WTC11 (cell line): ENCODE results near the gene ARHGEF12. TPM values are rescaled to one million over a fixed set of nuclear protein-coding genes. Genes with fewer than 3 reads are reported as not detected.

Experiments used
- ATAC-seq: fragments of 200-7000 bp; cut with Tn5 transposase; 2 replicates; pipeline ENCODE4 v1.10.0; 2021; ENCODE audit warnings: mild to moderate bottlenecking, moderate library complexity
- CTCF ChIA-PET: fragments of 300-600 bp; sonication (Branson Sonifier 250); formaldehyde crosslinking; loops from one replicate; lab custom pipeline; 2021; ENCODE audit warnings: antibody characterized with exemption; lab: Charles Lee
- POLR2A ChIA-PET: fragments of 350-600 bp; sonication (Branson Sonifier 250); formaldehyde crosslinking; loops from one replicate; lab custom pipeline; 2021; ENCODE audit warnings: antibody characterized with exemption; lab: Charles Lee
- DNase-seq: peaks from one replicate; pipeline ENCODE4 v3.0.0; 2021; ENCODE audit warnings: low spot score
- H3K27ac Mint-ChIP-seq: 2 replicates; pipeline ENCODE4 v1.8.0; 2021; ENCODE audit warnings: mixed read lengths
- H3K27me3 Mint-ChIP-seq: 2 replicates; pipeline ENCODE4 v1.8.0; 2021; ENCODE audit warnings: low read depth, mild to moderate bottlenecking, moderate library complexity, mixed read lengths
- H3K36me3 Mint-ChIP-seq: 2 replicates; pipeline ENCODE4 v1.8.0; 2021; ENCODE audit warnings: mixed read lengths
- H3K4me1 Mint-ChIP-seq: 2 replicates; pipeline ENCODE4 v1.8.0; 2022; ENCODE audit warnings: mixed read lengths
- H3K4me3 Mint-ChIP-seq: 2 replicates; pipeline ENCODE4 v1.8.0; 2021; ENCODE audit warnings: mild to moderate bottlenecking, moderate library complexity, mixed read lengths
- H3K9me3 Mint-ChIP-seq: 2 replicates; pipeline ENCODE4 v1.8.0; 2021; ENCODE audit warnings: mixed read lengths
- CBFB ChIP-seq: sonication (generic); formaldehyde crosslinking; IDR thresholded peaks from 2 replicates; pipeline ENCODE4 v1.8.1; 2022; ENCODE audit warnings: mild to moderate bottlenecking, low read depth, missing genetic modification reagents
- E2F4 ChIP-seq: sonication (generic); formaldehyde crosslinking; IDR thresholded peaks from 2 replicates; pipeline ENCODE4 v1.8.1; 2022; ENCODE audit warnings: low read depth, mild to moderate bottlenecking, moderate library complexity, missing genetic modification reagents, borderline replicate concordance
- FOXK1 ChIP-seq: sonication (generic); formaldehyde crosslinking; IDR thresholded peaks from 2 replicates; pipeline ENCODE4 v1.8.0; 2022; ENCODE audit warnings: mild to moderate bottlenecking, moderate library complexity, missing genetic modification reagents
- FOXP4 ChIP-seq: sonication (generic); formaldehyde crosslinking; IDR thresholded peaks from 2 replicates; pipeline ENCODE4 v1.8.0; 2022; ENCODE audit warnings: mild to moderate bottlenecking, missing genetic modification reagents
- PREB ChIP-seq: sonication (generic); formaldehyde crosslinking; IDR thresholded peaks from 2 replicates; pipeline ENCODE4 v1.8.1; 2022; ENCODE audit warnings: mild to moderate bottlenecking, missing genetic modification reagents, moderate library complexity, borderline replicate concordance
- STAT6 ChIP-seq: sonication (generic); formaldehyde crosslinking; conservative IDR thresholded peaks from 2 replicates; pipeline ENCODE4 v1.8.1; 2023; ENCODE audit warnings: mild to moderate bottlenecking, low read depth, missing genetic modification reagents, moderate library complexity
- TEAD4 ChIP-seq: sonication (generic); formaldehyde crosslinking; IDR thresholded peaks from 2 replicates; pipeline ENCODE4 v1.8.0; 2022; ENCODE audit warnings: mild to moderate bottlenecking, missing genetic modification reagents
- USF1 ChIP-seq: sonication (generic); formaldehyde crosslinking; IDR thresholded peaks from 2 replicates; pipeline ENCODE4 v1.8.0; 2022; ENCODE audit warnings: mild to moderate bottlenecking, missing genetic modification reagents
- ZNF121 ChIP-seq: sonication (generic); formaldehyde crosslinking; IDR thresholded peaks from 2 replicates; pipeline ENCODE4 v1.8.0; 2023; ENCODE audit warnings: missing genetic modification reagents
- ZNF263 ChIP-seq: sonication (generic); formaldehyde crosslinking; IDR thresholded peaks from 2 replicates; pipeline ENCODE4 v1.8.1; 2022; ENCODE audit warnings: low read depth, mild to moderate bottlenecking, moderate library complexity, missing genetic modification reagents
- total RNA-seq: library from RNA; stranded (reverse); gene quantifications from 3 replicates; pipeline ENCODE4 v1.2.3, GENCODE V29; 2021
- TF ChIP-seq, protein P1 (sequence below): sonication (generic); formaldehyde crosslinking; IDR thresholded peaks from 2 replicates; pipeline ENCODE4 v1.8.0; 2023; ENCODE audit warnings: mild to moderate bottlenecking, missing genetic modification reagents
- TF ChIP-seq, protein P2 (sequence below): sonication (generic); formaldehyde crosslinking; conservative IDR thresholded peaks from 2 replicates; pipeline ENCODE4 v1.8.1; 2022; ENCODE audit warnings: mild to moderate bottlenecking, missing genetic modification reagents

The ARHGEF12 gene
- total RNA-seq, 1 experiment from 2014 or later = 35.8 TPM

DNA sequence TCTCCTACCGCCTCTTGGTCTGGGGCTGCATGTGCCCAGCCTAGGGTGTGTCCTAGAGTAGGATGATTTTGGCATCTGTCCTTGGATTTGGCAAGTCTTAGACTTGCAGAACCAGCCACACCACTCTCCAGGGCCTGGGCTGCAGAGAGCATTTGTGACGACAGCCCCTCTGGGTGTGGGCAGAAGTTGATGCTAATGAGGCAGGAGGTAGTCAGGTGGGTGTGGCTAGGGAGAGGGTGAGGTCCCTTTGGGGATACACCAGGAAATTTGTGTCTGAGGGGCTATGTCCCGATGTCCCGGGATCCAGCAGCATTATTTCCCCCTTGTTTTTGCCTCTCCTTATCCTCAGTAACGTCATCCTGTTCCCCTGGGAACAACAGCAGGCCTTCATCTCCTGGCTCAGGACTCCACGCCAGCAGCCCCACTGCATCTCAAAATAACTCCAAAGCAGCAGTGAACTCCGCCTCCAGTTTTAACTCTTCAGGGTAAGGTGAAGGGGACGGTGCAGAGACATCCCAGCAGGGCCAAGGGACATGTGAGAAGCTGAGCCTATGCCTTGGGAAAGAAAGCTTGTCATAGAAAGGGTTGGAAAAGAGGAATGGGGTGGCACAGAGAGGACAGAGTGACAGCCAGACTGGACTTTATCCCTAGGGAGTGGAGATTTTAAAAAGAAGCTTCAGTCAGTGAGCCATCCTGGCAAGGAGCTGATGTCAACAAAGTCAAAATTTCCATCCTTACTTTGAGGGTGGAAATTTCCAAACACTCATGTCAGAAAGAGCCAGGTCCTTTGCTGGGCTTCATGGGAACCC lies 19.1 kb upstream of the ARHGEF12 start (continued):
- TF ChIP-seq FOXP4 (no peak), PREB (CRISPR knock-in tag) (no peak), ZNF121 (CRISPR knock-in tag) (no peak), TEAD4 (no peak), E2F4 (CRISPR knock-in tag) (no peak)
- TF ChIP-seq, protein P1, sequence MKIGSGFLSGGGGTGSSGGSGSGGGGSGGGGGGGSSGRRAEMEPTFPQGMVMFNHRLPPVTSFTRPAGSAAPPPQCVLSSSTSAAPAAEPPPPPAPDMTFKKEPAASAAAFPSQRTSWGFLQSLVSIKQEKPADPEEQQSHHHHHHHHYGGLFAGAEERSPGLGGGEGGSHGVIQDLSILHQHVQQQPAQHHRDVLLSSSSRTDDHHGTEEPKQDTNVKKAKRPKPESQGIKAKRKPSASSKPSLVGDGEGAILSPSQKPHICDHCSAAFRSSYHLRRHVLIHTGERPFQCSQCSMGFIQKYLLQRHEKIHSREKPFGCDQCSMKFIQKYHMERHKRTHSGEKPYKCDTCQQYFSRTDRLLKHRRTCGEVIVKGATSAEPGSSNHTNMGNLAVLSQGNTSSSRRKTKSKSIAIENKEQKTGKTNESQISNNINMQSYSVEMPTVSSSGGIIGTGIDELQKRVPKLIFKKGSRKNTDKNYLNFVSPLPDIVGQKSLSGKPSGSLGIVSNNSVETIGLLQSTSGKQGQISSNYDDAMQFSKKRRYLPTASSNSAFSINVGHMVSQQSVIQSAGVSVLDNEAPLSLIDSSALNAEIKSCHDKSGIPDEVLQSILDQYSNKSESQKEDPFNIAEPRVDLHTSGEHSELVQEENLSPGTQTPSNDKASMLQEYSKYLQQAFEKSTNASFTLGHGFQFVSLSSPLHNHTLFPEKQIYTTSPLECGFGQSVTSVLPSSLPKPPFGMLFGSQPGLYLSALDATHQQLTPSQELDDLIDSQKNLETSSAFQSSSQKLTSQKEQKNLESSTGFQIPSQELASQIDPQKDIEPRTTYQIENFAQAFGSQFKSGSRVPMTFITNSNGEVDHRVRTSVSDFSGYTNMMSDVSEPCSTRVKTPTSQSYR (CRISPR knock-in tag) = no peak

- CTCF ChIA-PET = interaction anchor here (0.6 to 2.0 kb wide), 5 partner anchors 13 to 262 kb away, joined by 3 to 25 read pairs (median 6); no protein-coding TSS in a partner anchor
Observed at GRCh38 chr11:120317689-120318480, 18.3 kb upstream of the ARHGEF12 start.

More at GRCh38 chr11:120317689-120318480, 18.3 kb upstream of the ARHGEF12 start:
- H3K27ac Mint-ChIP-seq = no peak overlapping the region
- POLR2A ChIA-PET = interaction anchor here (0.6 to 1.8 kb wide), 2 partner anchors 81 to 138 kb away, joined by 3 to 4 read pairs; no protein-coding TSS in a partner anchor
- no peak overlapping the region for H3K4me3 Mint-ChIP-seq
- DNase-seq (no peak), ATAC-seq (no peak)
- H3K36me3 Mint-ChIP-seq = no peaks in the 10 kb centered on the region
- H3K27me3 Mint-ChIP-seq = peaks cover 2% of the 10 kb centered on the region; the same call in 1 of the 2 replicates
- TF ChIP-seq, protein P2, sequence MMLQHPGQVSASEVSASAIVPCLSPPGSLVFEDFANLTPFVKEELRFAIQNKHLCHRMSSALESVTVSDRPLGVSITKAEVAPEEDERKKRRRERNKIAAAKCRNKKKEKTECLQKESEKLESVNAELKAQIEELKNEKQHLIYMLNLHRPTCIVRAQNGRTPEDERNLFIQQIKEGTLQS = no peak
- TF ChIP-seq E2F4 (CRISPR knock-in tag) = no peak
- TF ChIP-seq CBFB = no peak
- TF ChIP-seq USF1 (CRISPR knock-in tag) = no peak
- no peak for TF ChIP-seq ZNF263 (CRISPR knock-in tag)
- no peak for TF ChIP-seq FOXK1 (CRISPR knock-in tag)
- no peak for TF ChIP-seq STAT6 (CRISPR knock-in tag)
- H3K9me3 Mint-ChIP-seq = no peaks in the 10 kb centered on the region
- H3K4me1 Mint-ChIP-seq = peaks cover 19% of the 10 kb centered on the region
